SU-DHL-6 (cell line): ENCODE results near the gene GSTO2.

Source experiments
- CTCF ChIP-seq: fragments of 200-600 bp; sonication (generic); IDR thresholded peaks from one replicate; pipeline ENCODE4 v1.5.1; 2017; ENCODE audit warnings: antibody characterized with exemption, mild to moderate bottlenecking, low read length, moderate library complexity; ENCODE audit not compliant: insufficient read depth, poor library complexity, severe bottlenecking
- EZH2phosphoT487 ChIP-seq: fragments of 200-600 bp; sonication (generic), shearing (Covaris generic); conservative IDR thresholded peaks from 2 replicates; pipeline ENCODE4 v1.6.1; 2018; ENCODE audit warnings: mild to moderate bottlenecking, antibody characterized with exemption, low read length, moderate library complexity, mixed read lengths

GRCh38 chr10:104246976-104247375 lies 22.0 kb upstream of the GSTO2 start:
- TF ChIP-seq CTCF (no peak), EZH2phosphoT487 (no peak)
